Hepatocyte (in vitro differentiated cells): ENCODE results near the gene VCPKMT. TPM values are rescaled to one million over a fixed set of nuclear protein-coding genes. Genes with fewer than 3 reads are reported as not detected.

Source experiments
- DNase-seq: peaks from one replicate; pipeline ENCODE4 v3.0.0-alpha.2; 2016; ENCODE audit warnings: low spot score
- H2AFZ ChIP-seq: fragments of 200-600 bp; sonication (generic); 2 replicates; pipeline ENCODE4 v1.6.0; 2016; ENCODE audit warnings: antibody characterized with exemption, mild to moderate bottlenecking
- H3K27ac ChIP-seq: fragments of 200-600 bp; sonication (generic); 2 replicates; pipeline ENCODE4 v1.5.1; 2016; ENCODE audit warnings: mild to moderate bottlenecking
- H3K27me3 ChIP-seq: fragments of 200-600 bp; sonication (generic); 2 replicates; pipeline ENCODE4 v1.6.1; 2016
- H3K36me3 ChIP-seq: fragments of 200-600 bp; sonication (generic); replicated peaks from 2 replicates; pipeline ENCODE4 v1.5.1; 2016; ENCODE audit warnings: low read depth; ENCODE audit not compliant: insufficient read depth
- H3K4me1 ChIP-seq: fragments of 200-600 bp; sonication (generic); 2 replicates; pipeline ENCODE4 v1.5.1; 2016; ENCODE audit warnings: mild to moderate bottlenecking, moderate library complexity; ENCODE audit not compliant: insufficient read depth
- H3K4me2 ChIP-seq: fragments of 200-600 bp; sonication (generic); 2 replicates; pipeline ENCODE4 v1.6.0; 2016
- H3K4me3 ChIP-seq: fragments of 200-600 bp; sonication (generic); 2 replicates; pipeline ENCODE4 v1.5.1; 2016; ENCODE audit warnings: mild to moderate bottlenecking
- H3K79me2 ChIP-seq: fragments of 200-600 bp; sonication (generic); 2 replicates; pipeline ENCODE4 v1.6.0; 2017; ENCODE audit warnings: mild to moderate bottlenecking
- H3K9me2 ChIP-seq: fragments of 200-600 bp; sonication (generic); replicated peaks from 2 replicates; pipeline ENCODE4 v1.6.0; 2017; ENCODE audit warnings: mild to moderate bottlenecking; ENCODE audit not compliant: insufficient read depth
- H3K9me3 ChIP-seq: fragments of 200-600 bp; sonication (generic); 2 replicates; pipeline ENCODE4 v1.5.1; 2016; ENCODE audit warnings: low read depth, mild to moderate bottlenecking
- H4K20me1 ChIP-seq: fragments of 200-600 bp; sonication (generic); 2 replicates; pipeline ENCODE4 v1.6.0; 2016; ENCODE audit warnings: mild to moderate bottlenecking; ENCODE audit not compliant: insufficient read depth, poor library complexity, severe bottlenecking
- CTCF ChIP-seq: fragments of 200-600 bp; sonication (generic); IDR thresholded peaks from 2 replicates; pipeline ENCODE4 v1.5.1; 2016; ENCODE audit warnings: antibody characterized with exemption, mild to moderate bottlenecking; ENCODE audit not compliant: poor library complexity
- EZH2 ChIP-seq: fragments of 200-600 bp; sonication (generic); IDR thresholded peaks from 2 replicates; pipeline ENCODE4 v1.6.1; 2016; ENCODE audit warnings: antibody characterized with exemption, mild to moderate bottlenecking, borderline replicate concordance
- EZH2phosphoT487 ChIP-seq: fragments of 200-600 bp; sonication (generic); IDR thresholded peaks from one replicate; pipeline ENCODE4 v1.6.1; 2018; ENCODE audit warnings: antibody characterized with exemption, mild to moderate bottlenecking, low read depth, moderate library complexity; ENCODE audit not compliant: unreplicated experiment, severe bottlenecking
- whole genome bisulfite sequencing: methylation state at CpG from one replicate; pipeline ENCODE4 v1.1.6; 2016; ENCODE audit warnings: low lambda C conversion rate; ENCODE audit errors: missing lambda C conversion rate; 5-methylcytosine and 5-hydroxymethylcytosine counted together
- polyA plus RNA-seq: library from polyadenylated mRNA; unstranded; fragments of >200 nt; fragmentation: Nextera tagmentation; extraction: Ambion mirVana; gene quantifications from 2 replicates; pipeline ENCODE4 v1.2.1, GENCODE V29; 2016
- total RNA-seq: library from RNA; depleted of rRNA; stranded (reverse); fragments of >200 nt; gene quantifications from 2 replicates; pipeline ENCODE4 v1.2.3, GENCODE V29; 2014

Gene VCPKMT
- total and polyA plus RNA-seq, 2 experiments from 2014 or later, result 6.1 to 11.5 TPM

GRCh38 chr14:50100805-50101204 lies 15.6 kb downstream of the VCPKMT start:
- DNase-seq, result no peak
- peaks cover 3% of the 10 kb centered on the region for H3K4me1 ChIP-seq
- TF ChIP-seq EZH2phosphoT487, result no peak
- TF ChIP-seq CTCF, result no peak
- H3K9me3 ChIP-seq, result no peaks in the 10 kb centered on the region
- H3K27ac ChIP-seq, result peak overlapping the region; percentile 26
- H3K4me2 ChIP-seq, result no peak overlapping the region
- no peaks in the 10 kb centered on the region for H3K27me3 ChIP-seq
- H3K36me3 ChIP-seq, result no peaks in the 10 kb centered on the region
- WGBS, result 91% methylated on average over 2 of the region's 2 CpGs
- no peak overlapping the region for H2AFZ ChIP-seq
- no peaks in the 10 kb centered on the region for H3K9me2 ChIP-seq
- H3K79me2 ChIP-seq, result no peaks in the 10 kb centered on the region
- no peaks in the 10 kb centered on the region for H4K20me1 ChIP-seq
- H3K4me3 ChIP-seq, result no peak overlapping the region

- H2AFZ ChIP-seq, result no peak overlapping the region
- no peaks in the 10 kb centered on the region for H3K79me2 ChIP-seq
- no peaks in the 10 kb centered on the region for H3K9me3 ChIP-seq
- 93% methylated on average over 4 of the region's 4 CpGs for WGBS
- H3K4me3 ChIP-seq, result no peak overlapping the region
- DNase-seq, result no peak
- no peaks in the 10 kb centered on the region for H3K27me3 ChIP-seq
- no peaks in the 10 kb centered on the region for H4K20me1 ChIP-seq
- H3K27ac ChIP-seq, result no peak overlapping the region
- no peaks in the 10 kb centered on the region for H3K36me3 ChIP-seq
- H3K4me2 ChIP-seq, result no peak overlapping the region
- no peaks in the 10 kb centered on the region for H3K4me1 ChIP-seq
- TF ChIP-seq EZH2phosphoT487 (no peak), EZH2 (no peak), CTCF (no peak)
- no peaks in the 10 kb centered on the region for H3K9me2 ChIP-seq
Observed at GRCh38 chr14:50099335-50099734, 17.0 kb downstream of the VCPKMT start.

- Histone ChIP-seq H3K9me3 (no peaks in the 10 kb centered on the region), H4K20me1 (no peaks in the 10 kb centered on the region), H3K79me2 (no peaks in the 10 kb centered on the region), H3K27me3 (no peaks in the 10 kb centered on the region), H3K4me2 (no peak overlapping the region), H3K4me1 (no peaks in the 10 kb centered on the region), H3K36me3 (no peaks in the 10 kb centered on the region), H3K4me3 (no peak overlapping the region), H2AFZ (no peak overlapping the region), H3K9me2 (no peaks in the 10 kb centered on the region), H3K27ac (no peak overlapping the region)
- no peak for DNase-seq
- 96% methylated on average over 1 of the region's 1 CpG for WGBS
- TF ChIP-seq CTCF (no peak), EZH2 (no peak), EZH2phosphoT487 (no peak)
Observed at GRCh38 chr14:50095895-50096294, 20.5 kb downstream of the VCPKMT start.

- H2AFZ ChIP-seq, result no peak overlapping the region
- H3K9me3 ChIP-seq, result no peaks in the 10 kb centered on the region
- H4K20me1 ChIP-seq, result no peaks in the 10 kb centered on the region
- H3K27me3 ChIP-seq, result no peaks in the 10 kb centered on the region
- no peak overlapping the region for H3K4me2 ChIP-seq
- TF ChIP-seq EZH2phosphoT487 (no peak), CTCF (no peak), EZH2 (no peak)
- H3K4me1 ChIP-seq, result no peaks in the 10 kb centered on the region
- H3K4me3 ChIP-seq, result no peak overlapping the region
- no peak for DNase-seq
- H3K9me2 ChIP-seq, result no peaks in the 10 kb centered on the region
- H3K27ac ChIP-seq, result no peak overlapping the region
- no peaks in the 10 kb centered on the region for H3K79me2 ChIP-seq
- no peaks in the 10 kb centered on the region for H3K36me3 ChIP-seq
- 93% methylated on average over 11 of the region's 11 CpGs for WGBS
Observed at GRCh38 chr14:50094056-50094755, 22.2 kb downstream of the VCPKMT start.
